IPS DF 6.9 (cell line): ENCODE measurements around the gene KCNK1.

Source experiments
- DNase-seq: peaks from one replicate; pipeline ENCODE4 v3.0.0-alpha.2; 2013; ENCODE audit warnings: low read depth, low spot score
- H3K27ac ChIP-seq: one replicate; pipeline ENCODE4 v1.5.1; 2013; ENCODE audit warnings: low read length, control low read depth
- H3K27me3 ChIP-seq: 2 replicates; pipeline ENCODE4 v1.6.1; 2013; ENCODE audit warnings: mild to moderate bottlenecking, low read length; ENCODE audit not compliant: control insufficient read depth, insufficient read depth
- H3K36me3 ChIP-seq: 2 replicates; pipeline ENCODE4 v1.6.1; 2013; ENCODE audit warnings: low read length; ENCODE audit not compliant: control insufficient read depth, insufficient read depth
- H3K4me1 ChIP-seq: 2 replicates; pipeline ENCODE4 v1.6.1; 2013; ENCODE audit warnings: low read length; ENCODE audit not compliant: control insufficient read depth, insufficient read depth
- H3K4me3 ChIP-seq: 2 replicates; pipeline ENCODE4 v1.5.1; 2013; ENCODE audit warnings: mild to moderate bottlenecking, low read length
- H3K9me3 ChIP-seq: 2 replicates; pipeline ENCODE4 v1.6.1; 2013; ENCODE audit warnings: low read length, inconsistent platforms; ENCODE audit not compliant: control insufficient read depth, insufficient read depth
- WGBS: extraction: QIAGEN DNeasy Blood & Tissue Kit; methylation state at CpG from one replicate; pipeline ENCODE4 v1.1.7; 2013; ENCODE audit warnings: mixed read lengths, missing lambda C conversion rate; ENCODE audit not compliant: insufficient read length, insufficient coverage; 5-methylcytosine and 5-hydroxymethylcytosine counted together

KCNK1 gene

GRCh38 chr1:233652526-233652925, 38.6 kb downstream of the KCNK1 start:
- Histone ChIP-seq H3K4me3 (no peak overlapping the region), H3K27ac (no peak overlapping the region), H3K9me3 (no peaks in the 10 kb centered on the region), H3K27me3 (no peaks in the 10 kb centered on the region), H3K36me3 (no peaks in the 10 kb centered on the region), H3K4me1 (peaks cover 2% of the 10 kb centered on the region; the same call in 1 of the 2 replicates)
- DNase-seq, result no peak
- WGBS, result no CpG with 5 or more reads among the region's 2 CpGs

- Histone ChIP-seq H3K9me3 (no peaks in the 10 kb centered on the region), H3K27me3 (no peaks in the 10 kb centered on the region), H3K36me3 (no peaks in the 10 kb centered on the region), H3K4me1 (peaks cover 2% of the 10 kb centered on the region; the same call in 1 of the 2 replicates), H3K27ac (no peak overlapping the region), H3K4me3 (no peak overlapping the region)
- WGBS, result no CpG with 5 or more reads among the region's 5 CpGs
- no peak for DNase-seq
Observed at GRCh38 chr1:233654658-233655280, 40.9 kb downstream of the KCNK1 start.

GRCh38 chr1:233655301-233655740, 41.4 kb downstream of the KCNK1 start:
- no CpG with 5 or more reads among the region's 4 CpGs for WGBS
- peaks cover 2% of the 10 kb centered on the region; the same call in 1 of the 2 replicates for H3K4me1 ChIP-seq
- no peak for DNase-seq
- H3K27me3 ChIP-seq, result no peaks in the 10 kb centered on the region
- H3K4me3 ChIP-seq, result no peak overlapping the region
- H3K36me3 ChIP-seq, result no peaks in the 10 kb centered on the region
- no peaks in the 10 kb centered on the region for H3K9me3 ChIP-seq
- H3K27ac ChIP-seq, result no peak overlapping the region

- Histone ChIP-seq H3K4me3 (no peak overlapping the region), H3K27me3 (no peaks in the 10 kb centered on the region), H3K36me3 (no peaks in the 10 kb centered on the region), H3K9me3 (no peaks in the 10 kb centered on the region), H3K4me1 (peaks cover 2% of the 10 kb centered on the region; the same call in 1 of the 2 replicates), H3K27ac (no peak overlapping the region)
- DNase-seq, result no peak
- WGBS, result no CpG with 5 or more reads among the region's 5 CpGs
Observed at GRCh38 chr1:233656032-233656635, 42.2 kb downstream of the KCNK1 start.

- Histone ChIP-seq H3K4me1 (peaks cover 2% of the 10 kb centered on the region; the same call in 1 of the 2 replicates), H3K27ac (no peak overlapping the region), H3K9me3 (no peaks in the 10 kb centered on the region), H3K36me3 (no peaks in the 10 kb centered on the region), H3K4me3 (no peak overlapping the region), H3K27me3 (no peaks in the 10 kb centered on the region)
- WGBS, result no CpG with 5 or more reads among the region's 3 CpGs
- no peak for DNase-seq
Observed at GRCh38 chr1:233656687-233657086, 42.8 kb downstream of the KCNK1 start.

GRCh38 chr1:233657466-233657865, 43.6 kb downstream of the KCNK1 start:
- Histone ChIP-seq H3K27me3 (no peaks in the 10 kb centered on the region), H3K36me3 (no peaks in the 10 kb centered on the region), H3K27ac (no peak overlapping the region), H3K9me3 (no peaks in the 10 kb centered on the region), H3K4me1 (peaks cover 2% of the 10 kb centered on the region; the same call in 1 of the 2 replicates), H3K4me3 (no peak overlapping the region)
- DNase-seq, result no peak
- WGBS, result no CpG with 5 or more reads among the region's 2 CpGs

- no peaks in the 10 kb centered on the region for H3K36me3 ChIP-seq
- WGBS, result no CpG with 5 or more reads among the region's 7 CpGs
- no peaks in the 10 kb centered on the region; the same call in 1 of the 2 replicates for H3K4me1 ChIP-seq
- H3K4me3 ChIP-seq, result no peak overlapping the region
- H3K27ac ChIP-seq, result no peak overlapping the region
- no peak for DNase-seq
- H3K27me3 ChIP-seq, result no peaks in the 10 kb centered on the region
- H3K9me3 ChIP-seq, result no peaks in the 10 kb centered on the region
Observed at GRCh38 chr1:233659495-233659894, 45.6 kb downstream of the KCNK1 start.

- H3K27me3 ChIP-seq, result no peaks in the 10 kb centered on the region
- no CpG with 5 or more reads among the region's 11 CpGs for WGBS
Observed at GRCh38 chr1:233661376-233662159, 47.7 kb downstream of the KCNK1 start.

GRCh38 chr1:233662575-233663304, 48.8 kb downstream of the KCNK1 start:
- no peak for DNase-seq
- WGBS, result 100% methylated on average over 1 of the region's 8 CpGs

More at GRCh38 chr1:233661376-233662159, 47.7 kb downstream of the KCNK1 start:
- no peaks in the 10 kb centered on the region for H3K36me3 ChIP-seq
- no peak for DNase-seq
- no peak overlapping the region for H3K4me3 ChIP-seq
- H3K27ac ChIP-seq, result no peak overlapping the region
- H3K9me3 ChIP-seq, result no peaks in the 10 kb centered on the region
- H3K4me1 ChIP-seq, result no peaks in the 10 kb centered on the region

GRCh38 chr1:233664253-233664652, 50.3 kb downstream of the KCNK1 start:
- H3K4me1 ChIP-seq, result no peaks in the 10 kb centered on the region
- H3K4me3 ChIP-seq, result no peak overlapping the region
- no peak for DNase-seq
- no peak overlapping the region for H3K27ac ChIP-seq
- no peaks in the 10 kb centered on the region for H3K36me3 ChIP-seq
- no peaks in the 10 kb centered on the region for H3K9me3 ChIP-seq
- no peaks in the 10 kb centered on the region for H3K27me3 ChIP-seq
- WGBS, result no CpG with 5 or more reads among the region's 5 CpGs

More at GRCh38 chr1:233662575-233663304, 48.8 kb downstream of the KCNK1 start:
- H3K36me3 ChIP-seq, result no peaks in the 10 kb centered on the region
- no peak overlapping the region for H3K27ac ChIP-seq
- no peaks in the 10 kb centered on the region for H3K9me3 ChIP-seq
- no peaks in the 10 kb centered on the region for H3K4me1 ChIP-seq
- no peaks in the 10 kb centered on the region for H3K27me3 ChIP-seq
- H3K4me3 ChIP-seq, result no peak overlapping the region
